HG03095 (cell line): ENCODE data around the gene SPAG17.

Experiments used
- ATAC-seq: cut with Tn5 transposase; IDR thresholded peaks from one replicate; pipeline ENCODE4 v1.9.1; 2021; ENCODE audit warnings: moderate library complexity; ENCODE audit not compliant: unreplicated experiment

The SPAG17 gene

DNA sequence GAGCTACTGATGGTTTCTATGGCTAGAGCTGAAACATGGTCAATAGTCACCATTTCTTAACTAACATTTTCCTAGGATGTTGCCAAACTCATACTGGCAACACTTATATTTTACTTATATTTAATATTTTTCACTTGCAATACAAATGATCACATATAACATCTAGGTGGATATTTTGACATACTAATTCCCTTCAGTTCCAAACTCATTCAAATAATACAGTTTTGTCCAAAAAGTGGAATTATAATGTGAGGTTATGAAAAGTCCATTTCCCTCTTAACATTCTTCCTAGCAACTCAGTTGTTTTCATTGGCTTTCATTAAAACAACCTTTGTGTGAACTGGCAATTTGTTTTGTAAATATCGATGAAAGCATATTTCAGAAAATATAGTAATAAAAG is 16.0 kb downstream of the SPAG17 start:
- no peak for ATAC-seq

DNA sequence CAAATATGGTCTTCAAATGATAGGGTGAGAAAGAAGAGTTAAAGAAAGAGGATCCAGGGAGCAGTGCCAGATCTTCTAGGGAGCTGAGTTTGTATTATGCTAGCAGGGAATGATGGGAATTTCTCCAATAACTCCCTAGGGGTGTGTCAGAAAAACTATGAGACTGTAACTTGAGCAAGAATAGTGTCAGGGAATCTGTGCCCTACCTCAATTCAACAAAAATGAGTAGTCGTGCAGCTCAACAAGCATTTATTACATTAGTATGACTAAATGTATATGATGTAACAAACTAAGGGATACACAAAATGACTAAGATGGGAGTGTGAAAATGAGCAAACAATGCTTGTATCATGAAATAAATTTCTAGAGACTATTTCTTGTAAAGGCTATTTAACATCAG is 24.2 kb downstream of the SPAG17 start:
- ATAC-seq: no peak

DNA sequence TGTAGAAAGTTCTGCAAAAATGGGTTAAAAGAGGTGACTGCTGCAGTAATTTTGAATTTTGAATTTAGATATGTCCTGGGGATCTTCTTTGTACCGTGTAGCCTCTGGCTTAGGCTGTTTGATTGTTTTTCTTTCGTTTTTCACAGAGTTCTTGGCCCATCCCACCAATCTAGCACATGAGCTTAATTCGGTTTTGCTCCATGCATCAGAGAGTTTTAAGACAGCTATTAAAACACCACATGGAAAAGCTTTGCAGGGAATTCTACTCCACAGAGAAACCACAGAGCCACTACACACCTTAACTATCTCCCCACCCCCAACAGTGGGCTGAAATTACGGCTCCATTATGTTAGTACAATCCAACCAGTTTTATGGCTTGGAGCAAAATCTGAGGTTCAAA is 25.5 kb downstream of the SPAG17 start:
- ATAC-seq: no peak

DNA sequence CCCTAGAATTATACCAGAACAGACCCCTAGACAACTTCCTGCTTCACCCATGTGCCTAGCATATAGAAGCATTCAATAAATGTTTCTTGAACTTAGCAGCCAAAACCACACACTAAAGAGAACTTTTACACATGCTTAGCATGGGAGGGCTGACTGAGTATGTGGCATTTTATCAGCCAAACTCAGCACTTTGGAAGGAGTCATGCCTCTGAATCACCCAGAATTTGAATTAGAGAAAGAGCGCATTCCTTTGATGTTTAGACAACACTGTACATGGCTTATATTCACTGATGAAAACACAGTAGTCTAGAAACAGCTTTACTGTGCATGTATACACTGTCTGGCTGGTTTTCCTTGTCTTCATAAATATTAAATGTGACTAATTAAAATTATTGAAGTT is 26.1 kb downstream of the SPAG17 start:
- ATAC-seq: no peak

DNA sequence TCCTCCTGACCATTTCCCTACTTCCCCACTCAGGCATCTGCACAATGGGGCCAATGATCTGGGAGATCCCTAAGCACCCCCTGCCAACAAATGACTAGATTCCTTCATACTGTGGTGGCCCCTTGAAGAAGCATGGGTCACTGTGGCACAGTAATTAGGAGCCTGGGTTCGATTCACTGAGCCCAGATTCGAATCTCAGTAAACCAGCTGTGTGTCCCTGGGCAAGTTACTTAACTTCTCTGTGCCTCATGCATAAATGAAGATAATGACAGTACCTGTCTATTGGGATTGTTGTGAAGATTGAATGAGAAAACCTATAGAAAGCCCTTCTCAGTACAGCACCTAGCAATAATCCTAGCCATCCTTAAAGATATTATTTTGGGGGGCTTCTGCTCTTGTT is 27.5 kb downstream of the SPAG17 start:
- no peak for ATAC-seq

DNA sequence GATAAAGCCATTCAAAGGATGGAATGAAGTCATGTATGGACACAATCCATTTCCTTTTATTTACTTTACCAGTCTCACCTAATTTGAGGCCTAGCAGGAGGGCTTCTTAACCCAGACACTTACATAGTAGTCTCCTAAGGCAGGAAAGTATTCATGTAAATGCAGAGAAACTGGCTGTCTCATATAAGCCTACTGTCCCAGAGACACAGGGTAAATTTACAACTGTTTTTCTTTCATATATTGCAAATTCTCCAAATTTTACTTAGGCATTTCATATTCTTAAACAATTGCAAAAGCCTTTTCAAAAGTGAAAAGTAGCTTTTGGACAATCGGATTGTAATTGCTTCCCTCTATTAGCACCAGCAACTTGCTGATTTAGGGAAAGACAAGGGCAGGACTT is 29.9 kb downstream of the SPAG17 start:
- ATAC-seq: no peak

DNA sequence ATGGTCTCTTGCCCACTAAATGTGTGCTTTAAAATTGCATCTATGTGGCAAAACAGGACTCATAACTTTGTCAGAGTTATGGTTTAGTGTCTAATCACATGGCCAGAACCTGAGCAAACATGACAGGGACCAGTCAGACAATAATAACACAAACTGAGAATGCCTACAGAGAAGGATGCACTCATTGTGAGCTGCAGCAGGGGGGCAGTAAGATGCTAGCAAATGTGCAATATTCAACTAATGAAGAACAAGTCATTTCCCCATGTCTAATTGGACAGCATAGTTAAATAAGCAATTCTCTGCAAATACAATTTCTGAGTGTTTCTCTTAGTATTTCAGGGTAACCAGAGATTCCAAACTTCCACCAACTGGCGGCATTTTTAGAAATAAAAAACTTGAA is 30.8 kb downstream of the SPAG17 start:
- ATAC-seq: no peak

DNA sequence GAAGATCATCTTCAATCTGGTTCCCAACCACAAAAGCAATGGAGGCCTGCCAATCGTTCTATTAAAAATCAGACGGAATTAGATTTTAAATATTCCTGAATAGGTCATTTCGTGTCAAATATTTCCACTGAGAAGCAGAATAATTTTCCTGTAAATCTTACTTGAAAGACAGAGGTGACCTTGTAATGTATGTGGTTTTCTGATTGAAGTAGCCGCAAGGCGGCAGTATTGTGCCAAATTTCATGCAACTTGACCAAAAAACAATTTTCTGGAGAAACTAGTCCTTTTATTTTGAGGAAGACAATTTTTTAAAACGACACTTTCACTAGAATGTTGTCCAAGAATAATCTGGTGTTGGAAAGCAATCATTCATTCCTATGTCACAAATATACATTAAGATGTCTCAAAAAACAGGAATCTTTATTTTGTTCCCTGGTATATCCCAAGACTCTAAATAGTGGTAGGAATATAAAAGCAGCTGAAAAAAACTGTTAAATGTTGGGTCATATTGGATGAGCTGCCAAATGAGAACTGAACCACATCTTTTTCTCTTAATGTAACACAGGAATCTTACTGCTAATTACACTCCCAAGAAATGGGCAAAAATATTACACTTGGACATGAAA is 33.6 kb downstream of the SPAG17 start:
- ATAC-seq: no peak

DNA sequence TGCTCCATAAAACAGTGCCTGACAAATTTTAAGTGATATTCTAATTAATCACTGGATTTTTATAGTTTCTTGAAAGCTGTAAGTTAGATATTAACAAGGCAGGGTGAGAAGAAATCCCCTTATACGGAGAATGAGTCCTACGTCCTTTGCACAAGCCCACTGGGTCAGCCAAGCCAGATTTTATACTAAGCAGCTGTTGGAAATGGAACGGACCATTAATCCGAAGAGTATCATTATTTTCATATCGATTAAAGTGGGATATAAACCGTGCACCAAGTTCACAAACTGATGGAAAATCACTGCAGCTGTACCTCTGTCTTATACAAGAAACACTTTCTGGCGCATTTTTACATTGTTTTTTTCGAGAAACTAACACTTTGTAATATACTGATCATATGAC is 35.2 kb downstream of the SPAG17 start:
- no peak for ATAC-seq

DNA sequence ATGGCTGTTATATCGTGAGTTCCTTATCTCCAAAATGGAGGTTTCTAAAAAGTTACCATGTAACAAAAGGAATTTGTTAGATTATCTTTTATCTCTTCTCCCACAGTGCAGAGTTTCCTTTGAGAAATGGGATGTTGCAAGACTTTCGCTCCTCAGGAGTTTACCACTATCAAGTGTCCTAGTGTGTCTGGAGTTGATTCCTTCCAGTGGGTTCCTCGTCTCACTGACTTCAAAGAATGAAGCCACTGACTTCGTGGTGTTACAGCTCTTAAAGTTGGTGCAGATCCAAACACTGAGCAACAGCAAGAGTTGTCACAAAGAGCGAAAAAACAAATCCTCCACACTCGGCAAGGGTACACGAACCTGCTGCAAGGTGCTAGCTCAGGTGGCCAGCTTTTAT is 37.0 kb downstream of the SPAG17 start:
- ATAC-seq: no peak

DNA sequence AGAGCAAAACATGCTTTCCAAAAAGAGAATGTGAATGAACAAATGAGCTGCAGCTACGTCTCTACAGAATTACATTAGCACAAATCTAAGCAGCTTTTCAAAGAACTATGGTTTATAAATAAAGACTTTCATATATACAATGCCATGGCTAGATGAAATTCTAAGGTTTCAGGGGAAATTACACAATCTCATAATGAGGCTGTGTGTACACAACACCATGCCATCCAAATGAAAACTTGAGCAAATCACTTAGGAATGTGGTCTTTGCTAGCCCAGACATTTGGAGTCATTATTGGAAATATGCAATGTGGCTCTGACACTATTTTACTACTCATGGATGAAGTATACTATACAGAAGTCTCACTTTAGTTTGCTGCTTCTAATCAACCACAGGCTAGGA is 37.5 kb downstream of the SPAG17 start:
- no peak for ATAC-seq

DNA sequence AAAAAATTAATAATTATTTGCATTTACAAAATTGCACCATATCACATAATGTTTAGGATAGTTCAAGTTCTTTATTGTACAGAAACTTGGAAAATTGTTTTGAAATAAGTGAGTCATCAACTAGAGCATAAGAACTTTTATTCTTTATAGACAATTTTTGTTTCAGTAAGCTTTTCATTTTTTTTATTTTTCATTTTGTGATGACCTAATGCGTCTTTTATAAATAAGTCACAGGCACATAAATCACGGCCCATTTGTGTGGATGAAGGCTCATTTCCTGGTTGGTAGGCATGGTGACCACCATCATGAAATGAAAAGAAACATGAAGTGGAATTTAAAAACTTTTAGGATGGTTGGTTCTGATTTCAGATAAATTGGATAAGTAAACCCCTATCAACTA is 39.3 kb downstream of the SPAG17 start:
- no peak for ATAC-seq

DNA sequence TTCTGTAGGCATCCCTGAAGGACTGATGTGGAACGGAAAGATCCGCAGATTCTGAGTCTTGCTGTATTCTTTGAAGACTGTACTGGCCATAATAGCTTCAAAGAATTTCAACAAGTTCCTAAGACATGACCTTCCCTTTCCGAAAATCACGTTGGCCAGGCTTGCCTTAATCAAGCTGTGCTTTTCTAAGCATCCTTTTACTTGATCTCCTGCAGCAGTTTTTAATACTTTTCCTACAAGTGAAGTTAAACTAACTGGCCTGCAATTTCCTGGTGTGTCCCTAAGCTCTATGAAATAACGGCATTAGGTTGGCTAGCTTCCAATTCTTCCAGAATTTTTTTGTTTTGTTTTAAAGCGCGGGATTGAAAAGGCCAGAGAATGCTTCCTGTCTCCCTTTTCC is 40.3 kb downstream of the SPAG17 start:
- no peak for ATAC-seq

DNA sequence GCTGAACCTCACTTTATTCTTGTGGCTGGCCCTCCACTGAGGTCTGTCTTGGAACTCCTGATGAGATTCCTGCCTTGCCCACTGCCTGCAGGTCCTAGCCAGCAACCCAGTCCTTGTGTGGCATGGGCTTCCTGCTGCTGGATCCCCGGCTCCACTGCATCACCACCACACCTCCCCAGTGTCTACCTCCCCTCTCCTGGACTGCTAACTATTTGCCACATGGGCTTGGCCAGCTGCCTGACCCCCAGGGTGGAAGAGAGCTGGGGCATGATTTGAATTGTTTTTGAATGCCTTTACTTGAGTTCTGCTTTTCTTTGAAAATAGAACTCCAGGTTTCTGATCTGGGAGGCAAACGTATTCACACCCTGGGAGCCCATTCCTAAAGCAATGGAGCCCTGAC is 41.2 kb downstream of the SPAG17 start:
- no peak for ATAC-seq

DNA sequence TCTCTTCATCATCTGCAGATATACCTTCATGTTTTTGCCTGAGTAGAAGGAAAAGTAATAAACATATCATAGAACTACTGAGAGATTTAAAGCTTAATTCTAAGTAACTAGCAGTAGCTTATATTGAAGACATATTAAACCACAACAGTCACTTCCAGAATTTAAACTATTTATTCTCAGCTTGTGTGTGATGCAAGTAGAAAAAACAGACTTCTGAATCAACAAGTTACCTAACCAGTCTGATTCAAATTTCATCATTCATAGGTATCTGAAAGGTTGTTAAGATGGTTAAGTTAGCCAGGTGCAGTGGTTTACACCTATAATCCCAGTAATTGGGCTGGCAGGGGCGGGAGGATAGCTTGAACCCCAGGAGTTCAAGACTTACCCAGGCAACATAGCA is 41.9 kb downstream of the SPAG17 start:
- no peak for ATAC-seq

DNA sequence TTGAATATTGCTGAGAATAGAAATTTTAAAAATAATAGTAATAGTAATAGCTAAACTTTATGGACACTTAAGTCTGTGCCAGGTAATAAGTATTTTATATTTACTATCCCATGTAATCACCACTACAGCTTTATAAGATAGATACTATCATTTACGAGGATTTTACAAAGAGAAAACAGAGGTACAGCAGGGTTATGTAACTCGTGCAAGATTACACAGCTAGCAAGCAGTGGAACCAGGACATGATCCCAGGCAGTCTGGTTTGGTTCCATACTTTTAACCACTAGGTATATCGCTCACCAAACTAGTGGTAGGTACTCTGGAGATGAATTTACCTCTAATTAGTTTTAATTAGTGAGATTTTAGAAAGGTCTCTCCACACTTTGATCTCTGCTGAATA is 42.5 kb downstream of the SPAG17 start:
- ATAC-seq: no peak

DNA sequence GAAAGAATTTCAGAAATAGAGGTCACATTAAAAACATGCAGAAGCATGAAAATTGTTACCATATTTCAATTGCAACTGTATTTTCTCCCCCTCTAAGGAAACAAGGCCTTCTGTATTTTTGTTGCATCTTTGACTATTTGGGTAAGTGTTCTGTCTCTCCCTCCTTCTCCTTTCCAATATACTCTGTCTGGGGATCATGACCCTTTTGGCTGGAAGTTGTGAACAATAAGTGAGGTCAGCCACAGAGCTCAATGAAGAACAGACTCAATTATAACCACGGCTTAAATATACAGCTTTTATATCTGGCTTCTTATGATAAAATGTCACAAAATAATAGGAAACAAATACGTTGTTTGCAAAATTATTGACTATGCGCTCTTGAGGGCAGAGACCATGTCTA is 47.1 kb downstream of the SPAG17 start:
- no peak for ATAC-seq

DNA sequence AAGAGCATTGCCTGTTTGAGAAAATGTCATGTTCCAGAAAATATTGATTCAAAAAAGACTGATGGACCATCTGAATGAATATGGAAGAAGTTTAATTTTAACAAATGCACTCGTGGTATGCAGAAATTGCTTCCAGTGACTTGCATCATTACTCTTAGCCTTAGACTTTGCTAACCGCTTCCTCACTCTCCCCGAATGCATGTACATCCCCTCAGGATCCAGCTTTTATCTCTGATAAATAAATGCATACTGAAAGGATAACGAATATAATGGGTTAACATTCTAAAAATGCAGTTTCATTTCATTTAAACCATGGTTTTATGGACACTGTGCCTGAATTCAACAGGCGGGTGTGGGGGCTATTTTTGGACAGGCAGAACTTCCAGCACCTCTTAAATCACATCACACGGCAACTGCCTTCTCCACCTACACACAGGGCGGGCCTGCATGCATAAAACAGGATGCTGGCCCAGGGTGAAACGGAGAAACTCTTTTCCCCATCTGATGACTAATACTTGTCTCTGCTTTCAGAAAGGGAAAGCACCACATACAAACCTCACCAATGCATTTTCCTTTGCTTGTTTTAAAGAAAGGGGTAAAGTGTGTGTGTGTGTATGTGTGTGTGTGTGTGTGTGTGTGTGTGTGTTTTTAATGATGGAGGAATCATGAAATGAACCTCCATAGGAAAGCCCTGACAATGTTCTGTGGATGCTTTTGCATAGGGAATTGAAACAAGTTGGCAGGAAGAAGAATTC is 48.7 kb downstream of the SPAG17 start:
- peak; percentile 100 for ATAC-seq

DNA sequence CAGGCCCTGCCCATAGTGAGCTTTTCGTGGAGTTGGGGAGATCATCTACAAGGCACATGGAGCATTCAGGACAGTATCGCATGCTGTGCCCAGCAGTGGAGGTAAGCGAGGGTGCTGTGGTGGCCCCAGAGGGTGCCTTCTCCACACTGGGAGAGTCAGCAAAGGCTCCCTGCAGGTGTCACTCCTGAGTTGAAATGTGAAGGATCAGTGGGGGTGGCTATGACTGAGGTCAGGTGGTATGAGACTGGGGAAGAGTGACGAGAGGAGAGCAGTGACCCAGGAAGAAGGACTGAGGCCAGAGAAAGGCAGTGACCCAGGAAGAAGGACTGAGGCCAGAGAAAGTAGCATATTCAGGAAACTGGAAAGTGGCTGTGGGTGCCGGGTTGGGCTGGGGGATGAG is 53.0 kb downstream of the SPAG17 start:
- ATAC-seq: no peak

DNA sequence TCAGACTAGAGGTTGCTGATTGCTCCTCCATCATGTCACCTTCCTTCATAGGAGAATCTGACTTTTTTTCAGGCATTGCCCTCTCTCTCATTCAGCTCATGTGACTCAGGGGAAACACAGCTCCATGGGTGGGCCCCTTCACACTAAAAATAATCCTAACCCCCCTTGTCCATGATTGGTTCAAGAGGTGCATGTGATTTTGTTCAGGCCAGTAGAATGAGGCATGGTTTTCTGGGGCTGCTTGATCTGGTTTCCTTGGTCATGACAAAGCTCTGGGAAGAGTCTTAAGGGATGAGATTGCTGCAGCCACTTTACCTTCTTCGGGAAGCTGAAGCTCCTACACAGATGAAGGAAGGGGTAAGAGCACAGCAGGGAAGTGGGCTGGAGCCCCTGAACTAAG is 56.3 kb downstream of the SPAG17 start:
- ATAC-seq: no peak

DNA sequence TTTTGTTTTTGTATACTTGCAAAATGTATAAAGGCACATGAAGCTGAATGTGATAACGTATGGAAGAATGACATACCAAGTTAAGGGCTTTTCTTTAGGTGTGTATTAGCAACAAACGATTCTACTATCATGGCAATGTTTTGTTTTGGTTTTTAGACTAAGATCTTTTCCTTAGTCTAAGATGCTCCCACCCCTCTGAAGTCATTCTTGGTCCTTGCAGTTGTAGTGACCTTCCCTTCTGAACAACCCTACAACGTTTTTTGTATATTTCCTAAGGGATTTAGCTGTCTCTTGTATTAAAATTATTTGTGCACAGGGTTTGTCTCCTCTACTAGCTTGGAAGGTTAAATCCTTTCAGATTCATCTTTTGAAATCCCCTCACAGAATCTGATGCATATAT is 61.0 kb downstream of the SPAG17 start:
- no peak for ATAC-seq

DNA sequence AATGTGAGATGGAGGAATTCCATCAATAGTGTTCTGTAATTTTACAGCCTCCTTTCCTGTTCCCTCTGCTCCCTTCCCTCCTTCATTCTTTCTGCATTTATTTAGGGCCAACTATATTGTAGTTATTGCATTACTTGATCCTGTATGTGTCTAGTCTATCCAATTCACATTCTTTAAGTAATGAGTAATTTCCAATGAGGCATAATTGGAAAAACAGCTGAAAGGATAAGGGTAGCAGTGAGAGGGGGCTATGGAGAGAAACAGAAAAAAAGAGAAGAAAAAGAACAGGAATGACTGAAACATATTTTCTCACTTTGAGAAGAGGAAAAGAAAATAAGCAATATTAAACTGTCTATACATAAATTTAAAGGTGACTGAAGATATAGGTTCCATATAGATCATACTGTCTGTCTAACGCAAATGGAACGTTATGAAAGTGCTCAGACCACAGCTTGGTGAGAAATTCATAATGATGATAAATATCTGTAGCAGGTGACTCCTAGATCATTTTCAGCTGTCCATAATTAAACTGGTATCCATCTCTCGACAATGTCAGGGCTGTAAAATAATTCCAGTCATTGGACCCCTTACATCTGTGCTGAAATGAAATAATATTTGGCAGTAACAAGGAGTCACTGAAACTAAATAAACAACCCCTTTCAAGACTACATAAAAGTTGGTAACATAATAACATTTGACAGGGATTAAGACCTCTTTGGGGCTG is 61.8 kb downstream of the SPAG17 start:
- ATAC-seq: no peak
